Keratinocyte (primary cell): ENCODE data around the gene AOX1. TPM values are rescaled to one million over a fixed set of nuclear protein-coding genes. Genes with fewer than 3 reads are reported as not detected.

Experiments used
- DNase-seq: peaks from one replicate; pipeline ENCODE4 v3.0.0-alpha.2; 2011; ENCODE audit warnings: low read depth, missing footprints, low spot score
- FAIRE-seq: peaks from 2 replicates; lab custom pipeline; 2011; peaks lifted over from hg19 to GRCh38; lab: Jason Lieb, UNC
- H2AFZ ChIP-seq: 2 replicates; pipeline ENCODE4 v1.6.0; 2012; ENCODE audit warnings: low read length, control low read depth, inconsistent platforms; ENCODE audit not compliant: control insufficient read depth
- H3K27ac ChIP-seq: 2 replicates; pipeline ENCODE4 v1.5.1; 2011; ENCODE audit warnings: low read length; ENCODE audit not compliant: control insufficient read depth, insufficient read depth
- H3K27me3 ChIP-seq: 3 replicates; pipeline ENCODE4 v1.6.0; 2011; ENCODE audit warnings: low read length; ENCODE audit not compliant: control insufficient read depth, insufficient read depth; ENCODE audit errors: extremely low read depth
- H3K36me3 ChIP-seq, 2 experiments: 2 replicates in 1 of 2; 3 replicates in 1 of 2; pipeline ENCODE4 v1.5.1; 2011; ENCODE audit warnings: low read length in 2 of 2, mild to moderate bottlenecking in 1 of 2; ENCODE audit not compliant: control insufficient read depth in 2 of 2, insufficient read depth in 2 of 2; ENCODE audit errors: extremely low read depth in 1 of 2
- H3K4me1 ChIP-seq: 3 replicates; pipeline ENCODE4 v1.5.1; 2011; ENCODE audit warnings: low read length; ENCODE audit not compliant: control insufficient read depth, insufficient read depth; ENCODE audit errors: extremely low read depth
- H3K4me2 ChIP-seq: 3 replicates; pipeline ENCODE4 v1.6.0; 2011; ENCODE audit warnings: low read depth, low read length; ENCODE audit not compliant: control insufficient read depth, insufficient read depth; ENCODE audit errors: extremely low read depth
- H3K4me3 ChIP-seq, 3 experiments: fragments of 200-600 bp in 1 of 3; sonication (generic) in 1 of 3; 2 replicates in 2 of 3; 3 replicates in 1 of 3; pipeline ENCODE4 v1.5.1; 2011 to 2016; ENCODE audit warnings: low read length in 3 of 3, mild to moderate bottlenecking in 3 of 3, control low read depth in 2 of 3, inconsistent platforms in 1 of 3, low read depth in 1 of 3, mixed read lengths in 1 of 3, mixed run types in 1 of 3, moderate library complexity in 1 of 3; ENCODE audit not compliant: control insufficient read depth in 2 of 3, insufficient read depth in 2 of 3; ENCODE audit errors: extremely low read depth in 1 of 3
- H3K79me2 ChIP-seq: 2 replicates; pipeline ENCODE4 v1.6.0; 2012; ENCODE audit warnings: low read length; ENCODE audit not compliant: control insufficient read depth, insufficient read depth
- H3K9ac ChIP-seq: 3 replicates; pipeline ENCODE4 v1.6.0; 2011; ENCODE audit warnings: low read length; ENCODE audit not compliant: control insufficient read depth, insufficient read depth; ENCODE audit errors: extremely low read depth
- H3K9me1 ChIP-seq: 3 replicates; pipeline ENCODE4 v1.6.0; 2011; ENCODE audit warnings: low read length; ENCODE audit not compliant: control insufficient read depth, insufficient read depth; ENCODE audit errors: extremely low read depth
- H3K9me3 ChIP-seq: 2 replicates; pipeline ENCODE4 v1.5.1; 2012; ENCODE audit warnings: low read depth, low read length; ENCODE audit not compliant: control insufficient read depth
- H4K20me1 ChIP-seq: 3 replicates; pipeline ENCODE4 v1.6.0; 2011; ENCODE audit warnings: low read length; ENCODE audit not compliant: control insufficient read depth, insufficient read depth; ENCODE audit errors: extremely low read depth
- EZH2 ChIP-seq: IDR thresholded peaks from one replicate; pipeline ENCODE4 v1.6.1; 2012; ENCODE audit warnings: inconsistent platforms, mild to moderate bottlenecking, low read length, moderate library complexity
- dilution Hi-C: fragments of 300-500 bp; cut with MboI; formaldehyde crosslinking; loops from one replicate; pipeline ENCODE4 v1.7.0; 2020; ENCODE audit warnings: low sequenced_read_pairs; ENCODE audit not compliant: extremely low pct_ligation_motif_present
- polyA plus RNA-seq, 5 experiments: library from polyadenylated mRNA; depleted of rRNA in 3 of 5; stranded (reverse) in 3 of 5; stranded (forward) in 1 of 5; unstranded in 1 of 5; fragments of >200 nt; gene quantifications; 1 replicate in 1 of 5; 2 replicates in 3 of 5; 3 replicates in 1 of 5; pipeline versions ENCODE4 v1.2.1 to v1.2.3, GENCODE V29; 2011 to 2012; ENCODE audit warnings: missing spikeins in 2 of 5, low read depth in 1 of 5, low replicate concordance in 1 of 5
- TF ChIP-seq, protein P1 (sequence below), 3 experiments: IDR thresholded peaks in 1 of 3; conservative IDR thresholded peaks in 1 of 3; optimal IDR thresholded peaks in 1 of 3; 2 replicates in 2 of 3; 3 replicates in 1 of 3; pipeline versions ENCODE3 to v1.5.1; 2011; ENCODE audit warnings: low read length in 3 of 3, mild to moderate bottlenecking in 3 of 3, moderate library complexity in 2 of 3, control low read depth in 1 of 3, inconsistent platforms in 1 of 3; ENCODE audit not compliant: insufficient read depth in 2 of 3; ENCODE audit errors: extremely low read depth in 1 of 3

Gene AOX1
- polyA plus RNA-seq, 1 donor (not counting 4 experiments of a cell fraction or from before 2014, with no cell fraction given), result 12.2 TPM

DNA sequence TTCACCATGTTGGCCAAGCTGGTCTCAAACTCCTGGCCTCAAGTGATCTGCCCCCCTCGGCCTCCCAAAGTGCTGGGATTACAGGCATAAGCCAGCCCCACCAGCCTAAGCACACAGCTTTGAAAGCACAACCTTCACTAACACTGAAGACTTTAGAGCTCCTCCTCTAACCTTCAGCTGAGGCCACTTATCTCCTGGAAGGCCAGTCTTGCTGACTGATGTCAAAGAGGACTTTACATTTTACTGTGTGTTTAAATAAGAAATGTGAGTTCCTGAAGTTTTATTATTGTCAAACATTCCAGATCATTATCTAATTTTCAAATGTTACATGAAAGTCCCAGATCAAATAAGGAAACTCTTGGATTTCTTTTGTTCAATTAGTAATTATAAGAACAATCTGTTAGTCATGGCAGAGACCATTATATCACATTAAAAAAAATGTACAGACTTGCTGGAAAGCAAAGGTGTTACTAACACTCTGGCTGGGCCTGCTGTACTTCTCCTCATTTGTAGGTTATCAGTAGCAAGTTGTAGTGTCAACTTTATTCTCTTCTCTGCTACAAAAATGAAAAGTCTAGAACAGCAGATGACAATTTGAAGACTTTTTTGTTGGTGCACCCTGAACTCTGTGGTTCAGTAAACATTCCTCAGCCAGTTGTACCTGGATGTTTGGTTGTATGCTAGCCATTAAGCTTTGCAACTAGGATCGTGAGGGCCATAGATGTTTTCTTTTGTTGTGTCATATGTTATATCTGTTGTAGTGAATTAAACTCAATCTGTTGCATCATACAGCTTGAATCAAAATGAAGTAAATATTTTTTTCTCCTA, 80.0 kb downstream of the AOX1 start:
- H3K4me2 ChIP-seq, result no peak overlapping the region
- H3K27ac ChIP-seq, result no peak overlapping the region
- no peaks in the 10 kb centered on the region for H3K79me2 ChIP-seq
- H3K27me3 ChIP-seq, result no peaks in the 10 kb centered on the region
- DNase-seq (no peak), FAIRE-seq (no peak)
- H3K4me1 ChIP-seq, result peaks cover 11% of the 10 kb centered on the region
- H4K20me1 ChIP-seq, result no peaks in the 10 kb centered on the region
- dilution Hi-C loops, result no loop called here
- no peak for TF ChIP-seq EZH2
- TF ChIP-seq, protein P1, sequence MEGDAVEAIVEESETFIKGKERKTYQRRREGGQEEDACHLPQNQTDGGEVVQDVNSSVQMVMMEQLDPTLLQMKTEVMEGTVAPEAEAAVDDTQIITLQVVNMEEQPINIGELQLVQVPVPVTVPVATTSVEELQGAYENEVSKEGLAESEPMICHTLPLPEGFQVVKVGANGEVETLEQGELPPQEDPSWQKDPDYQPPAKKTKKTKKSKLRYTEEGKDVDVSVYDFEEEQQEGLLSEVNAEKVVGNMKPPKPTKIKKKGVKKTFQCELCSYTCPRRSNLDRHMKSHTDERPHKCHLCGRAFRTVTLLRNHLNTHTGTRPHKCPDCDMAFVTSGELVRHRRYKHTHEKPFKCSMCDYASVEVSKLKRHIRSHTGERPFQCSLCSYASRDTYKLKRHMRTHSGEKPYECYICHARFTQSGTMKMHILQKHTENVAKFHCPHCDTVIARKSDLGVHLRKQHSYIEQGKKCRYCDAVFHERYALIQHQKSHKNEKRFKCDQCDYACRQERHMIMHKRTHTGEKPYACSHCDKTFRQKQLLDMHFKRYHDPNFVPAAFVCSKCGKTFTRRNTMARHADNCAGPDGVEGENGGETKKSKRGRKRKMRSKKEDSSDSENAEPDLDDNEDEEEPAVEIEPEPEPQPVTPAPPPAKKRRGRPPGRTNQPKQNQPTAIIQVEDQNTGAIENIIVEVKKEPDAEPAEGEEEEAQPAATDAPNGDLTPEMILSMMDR (optimal IDR thresholded peaks at IDR 0.05 in 1 of 3, IDR thresholded peaks at IDR 0.05 in 1 of 3, conservative IDR thresholded peaks at IDR 0.05 in 1 of 3; ENCODE audit: extremely low read depth in 1 of 3, insufficient read depth in 2 of 3, low read length in 3 of 3), result no peak
- H3K9ac ChIP-seq, result no peak overlapping the region
- H3K9me3 ChIP-seq, result no peaks in the 10 kb centered on the region
- no peaks in the 10 kb centered on the region for H3K9me1 ChIP-seq
- H3K4me3 ChIP-seq, result no peak overlapping the region
- no peak overlapping the region for H2AFZ ChIP-seq
- H3K36me3 ChIP-seq, result no peaks in the 10 kb centered on the region

DNA sequence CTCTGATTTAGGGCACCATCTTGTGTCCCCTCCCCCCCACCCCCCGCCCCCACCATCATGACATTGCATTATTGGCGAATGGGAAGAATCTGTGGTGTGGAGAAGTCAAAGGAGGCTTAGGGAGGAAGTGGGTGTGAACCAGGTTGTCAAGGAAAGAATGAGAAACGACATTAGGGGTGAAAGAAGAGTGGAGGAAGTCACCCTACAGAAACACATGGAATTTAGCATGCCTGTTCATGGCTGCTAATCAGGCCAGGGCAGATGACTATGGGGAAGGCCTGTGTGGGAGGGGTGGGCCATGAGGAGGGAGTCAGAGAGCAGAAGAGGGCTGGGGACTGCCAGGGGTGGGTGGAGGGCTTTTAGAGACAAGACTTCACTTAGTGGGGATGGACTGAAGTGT, 81.6 kb downstream of the AOX1 start:
- Histone ChIP-seq H2AFZ (no peak overlapping the region), H3K9me1 (no peaks in the 10 kb centered on the region), H3K36me3 (no peaks in the 10 kb centered on the region), H3K9ac (no peak overlapping the region), H3K27ac (no peak overlapping the region), H3K79me2 (no peaks in the 10 kb centered on the region), H3K27me3 (no peaks in the 10 kb centered on the region), H3K4me1 (peaks cover 8% of the 10 kb centered on the region), H4K20me1 (no peaks in the 10 kb centered on the region), H3K9me3 (no peaks in the 10 kb centered on the region), H3K4me3 (no peak overlapping the region), H3K4me2 (no peak overlapping the region)
- TF ChIP-seq EZH2, result no peak
- TF ChIP-seq, protein P1 (optimal IDR thresholded peaks at IDR 0.05 in 1 of 3, IDR thresholded peaks at IDR 0.05 in 1 of 3, conservative IDR thresholded peaks at IDR 0.05 in 1 of 3; ENCODE audit: extremely low read depth in 1 of 3, insufficient read depth in 2 of 3, low read length in 3 of 3), result no peak
- dilution Hi-C loops, result no loop called here
- DNase-seq (no peak), FAIRE-seq (no peak)
